Pancreas (tissue), 10 donors: ENCODE measurements around the gene CDK18. TPM values are rescaled to one million over a fixed set of nuclear protein-coding genes. Genes with fewer than 3 reads are reported as not detected.

Source experiments
- ATAC-seq, 4 donors: fragments of 200-7000 bp; cut with Tn5 transposase; one replicate each; pipeline versions ENCODE4 v1.8.0 to v1.9.1; 2020; ENCODE audit warnings: mild to moderate bottlenecking in 4 of 4, moderate library complexity in 4 of 4
- DNase-seq, 6 donors: peaks; one replicate each; pipeline ENCODE4 v3.0.0-alpha.2; 2020
- FAIRE-seq: peaks from 2 replicates; lab custom pipeline; 2012; peaks lifted over from hg19 to GRCh38; lab: Jason Lieb, UNC
- H3K27ac ChIP-seq, 4 donors: fragments of 200-600 bp; sonication (generic); 1 replicate in 3 of 4; 2 replicates in 1 of 4; pipeline versions ENCODE4 v1.5.0 to v1.8.0; 2020
- H3K27me3 ChIP-seq, 4 donors: fragments of 200-600 bp; one replicate each; pipeline ENCODE4 v1.8.0; 2021
- H3K36me3 ChIP-seq, 3 donors: fragments of 200-600 bp; sonication (generic) in 1 of 3; one replicate each; pipeline versions ENCODE4 v1.5.0 to v1.8.0; 2020 to 2021
- H3K4me1 ChIP-seq, 3 donors: fragments of 200-600 bp; one replicate each; pipeline ENCODE4 v1.8.0; 2021
- H3K4me3 ChIP-seq, 4 donors: fragments of 200-600 bp; sonication (generic) in 2 of 4; one replicate each; pipeline versions ENCODE4 v1.5.0 to v1.8.0; 2020 to 2021
- H3K9me3 ChIP-seq, 4 donors: fragments of 200-600 bp; one replicate each; pipeline ENCODE4 v1.8.0; 2021
- CTCF ChIP-seq, 4 donors: fragments of 200-600 bp; sonication (generic) in 3 of 4; IDR thresholded peaks; one replicate each; pipeline versions ENCODE4 v1.5.0 to v1.8.0; 2021; ENCODE audit warnings: antibody characterized with exemption in 4 of 4
- WGBS, 2 donors: extraction: QIAGEN DNeasy Blood & Tissue Kit; methylation state at CpG; one replicate each; pipeline ENCODE4 v1.1.7; 2013; 5-methylcytosine and 5-hydroxymethylcytosine counted together
- intact Hi-C, 3 donors: fragments of 100-400 bp; cut with DNase I; formaldehyde crosslinking; loops; one replicate each; pipeline versions ENCODE4 v1.11.1 to v1.14.2; 2022
- polyA plus RNA-seq, 2 donors: library from polyadenylated mRNA; stranded (reverse); fragments of 200-250 nt; gene quantifications; one replicate each; pipeline ENCODE4 v1.2.3, GENCODE V29; 2013
- total RNA-seq, 6 donors: library from RNA; stranded (reverse); fragmentation: NEBNext Ultra II Directional in 4 of 6; extraction: Animal tissue kit (Norgen Biotek cat#: 25700) in 4 of 6; gene quantifications; one replicate each; pipeline versions ENCODE4 v1.2.1 to v1.2.4, GENCODE V29; 2021 to 2023
- donor health status: healthy with polysubstance abuse.
- donor health status: DM: no; HTN: no; CAD: no; lungs with moderate emphysema.
- donor health status: DM: no; HTN: no; CAD: no.
- donor health status: control.
- donor health status: control.
- donor health status: Bipolar disorder and iron deficiency.
- donor health status: DM: yes; HTN: yes; CAD: no.
- donor health status: DM: no; HTN: no; CAD: no.
- donor health status: DM: no; HTN: no; CAD: no.
- donor health status: DM: yes; HTN: yes; CAD: no.

Gene CDK18
- total and polyA plus RNA-seq, 8 donors, result 7.7 to 35.4 (median 14.3) TPM

GRCh38 chr1:205568469-205569361 lies 64.2 kb downstream of the CDK18 start:
- DNase-seq (peak in 1 of 6 donors; percentile 73), FAIRE-seq (no peak), ATAC-seq (peak in 3 of 4 donors; percentile 38 to 51 (median 44))
- peaks cover 0 to 17% (median 8%) of the 10 kb centered on the region in 3 donors for H3K4me1 ChIP-seq
- peak overlapping the region in 3 of 4 donors; percentile 23 to 48 (median 32) for H3K4me3 ChIP-seq
- no peak overlapping the region for H3K27ac ChIP-seq
- intact Hi-C loops, result no loop called here
- no peaks in the 10 kb centered on the region for H3K36me3 ChIP-seq
- no peaks in the 10 kb centered on the region for H3K27me3 ChIP-seq
- H3K9me3 ChIP-seq, result no peaks in the 10 kb centered on the region
- WGBS, 2 donors, result 14 to 23% methylated on average over 53 to 90 of the region's 90 CpGs
- TF ChIP-seq CTCF (IDR thresholded peaks at IDR 0.05), result no peak

- intact Hi-C loops, result no loop called here
- Histone ChIP-seq H3K4me1 (peaks cover 0 to 17% (median 8%) of the 10 kb centered on the region in 3 donors), H3K36me3 (no peaks in the 10 kb centered on the region), H3K9me3 (no peaks in the 10 kb centered on the region), H3K4me3 (peak overlapping the region in 2 of 4 donors; percentile 32 to 48), H3K27ac (no peak overlapping the region), H3K27me3 (no peaks in the 10 kb centered on the region)
- peak in 2 of 4 donors; percentile 19 to 50 for ATAC-seq
- WGBS, 2 donors, result 30 to 31% methylated on average over 19 to 22 of the region's 22 CpGs
- TF ChIP-seq CTCF (IDR thresholded peaks at IDR 0.05), result no peak
- DNase-seq, result peak in 1 of 6 donors; percentile 79
- no peak for FAIRE-seq
Measured at GRCh38 chr1:205569411-205570172, 65.1 kb downstream of the CDK18 start.

GRCh38 chr1:205570173-205570501 lies 65.7 kb downstream of the CDK18 start:
- ATAC-seq (no peak), FAIRE-seq (no peak), DNase-seq (no peak)
- 82 to 83% methylated on average over 7 of the region's 7 CpGs for WGBS, 2 donors
- H3K27ac ChIP-seq, result no peak overlapping the region
- peaks cover 0 to 17% (median 8%) of the 10 kb centered on the region in 3 donors for H3K4me1 ChIP-seq
- H3K36me3 ChIP-seq, result no peaks in the 10 kb centered on the region
- no peaks in the 10 kb centered on the region for H3K9me3 ChIP-seq
- H3K4me3 ChIP-seq, result no peak overlapping the region
- H3K27me3 ChIP-seq, result no peaks in the 10 kb centered on the region
- intact Hi-C loops, result no loop called here
- TF ChIP-seq CTCF (IDR thresholded peaks at IDR 0.05), result no peak

GRCh38 chr1:205570796-205571537 lies 66.5 kb downstream of the CDK18 start:
- no peak for TF ChIP-seq CTCF (IDR thresholded peaks at IDR 0.05)
- Histone ChIP-seq H3K27me3 (no peaks in the 10 kb centered on the region), H3K27ac (no peak overlapping the region), H3K4me3 (no peak overlapping the region), H3K9me3 (no peaks in the 10 kb centered on the region), H3K4me1 (peaks cover 0 to 11% (median 7%) of the 10 kb centered on the region in 3 donors), H3K36me3 (no peaks in the 10 kb centered on the region)
- FAIRE-seq (no peak), DNase-seq (no peak), ATAC-seq (no peak)
- intact Hi-C loops, result no loop called here
- WGBS, 2 donors, result 79 to 88% methylated on average over 2 of the region's 2 CpGs
